Activated naive CD8-positive, alpha-beta T cell treated with anti-CD3 and anti-CD28 coated beads, Interleukin-2, amount 50 U/mL, for 24 hours (primary cell): ENCODE data around the gene CCDC92B.
A peak's percentile ranks its signal among the peaks of the same experiment; 100 is the strongest.

Experiments used
- ATAC-seq: fragments of 150-1000 bp; cut with Tn5 transposase; one replicate; pipeline ENCODE4 v1.10.0; 2021
- DNase-seq: peaks from one replicate; pipeline ENCODE4 v3.0.0; 2021
- H3K27ac Mint-ChIP-seq: one replicate; pipeline ENCODE4 v1.8.0; 2021; ENCODE audit warnings: mild to moderate bottlenecking, mixed read lengths
- H3K27me3 Mint-ChIP-seq: one replicate; pipeline ENCODE4 v1.8.0; 2021; ENCODE audit warnings: mixed read lengths
- H3K36me3 Mint-ChIP-seq: one replicate; pipeline ENCODE4 v1.8.0; 2021; ENCODE audit warnings: low read depth, mixed read lengths
- H3K4me1 Mint-ChIP-seq: one replicate; pipeline ENCODE4 v1.8.0; 2021; ENCODE audit warnings: mixed read lengths
- H3K4me3 Mint-ChIP-seq: one replicate; pipeline ENCODE4 v1.8.0; 2021; ENCODE audit warnings: mild to moderate bottlenecking, moderate library complexity, mixed read lengths
- H3K9me3 Mint-ChIP-seq: one replicate; pipeline ENCODE4 v1.8.0; 2021; ENCODE audit warnings: mixed read lengths

Gene CCDC92B

DNA sequence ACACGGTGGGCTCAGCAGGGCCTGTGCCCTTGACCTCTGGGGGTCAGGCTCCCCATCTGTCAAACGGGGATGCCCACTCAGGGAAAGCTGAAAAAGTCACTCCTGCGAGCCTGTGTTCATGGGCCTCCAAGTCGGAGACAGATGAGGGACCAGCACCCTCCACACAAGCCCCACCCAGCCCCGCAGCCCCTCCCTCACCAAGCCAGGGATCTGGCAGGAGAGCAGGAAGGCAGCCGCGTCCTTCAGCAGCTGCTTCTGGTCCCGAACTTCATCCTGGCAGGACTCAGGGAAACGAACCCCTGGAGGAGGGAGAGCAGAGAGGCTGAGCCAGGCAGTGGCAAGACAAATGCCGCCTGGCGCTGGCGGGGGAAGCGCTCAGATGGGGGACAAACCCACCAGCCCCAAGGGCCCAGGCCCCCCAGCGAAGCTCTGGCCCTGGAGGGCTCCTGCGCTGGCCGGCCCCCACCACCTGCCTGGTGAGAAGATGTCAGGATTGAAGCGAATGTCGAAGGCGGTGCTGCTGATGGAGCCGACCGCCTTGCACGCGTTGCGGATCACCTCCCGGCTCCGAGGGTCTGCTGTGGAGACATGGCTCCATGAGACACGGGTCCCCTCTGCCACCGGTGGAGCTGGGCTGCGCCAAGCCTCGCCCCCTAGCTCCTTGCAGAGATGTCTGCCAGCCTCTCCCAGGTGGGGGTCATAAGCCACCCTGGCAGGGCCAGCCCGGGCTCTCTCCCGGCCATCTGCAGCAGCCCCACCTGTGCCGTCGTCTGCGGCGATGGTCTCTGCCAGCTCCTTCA, 53.3 kb downstream of the CCDC92B start:
- no peaks in the 10 kb centered on the region for H3K27me3 Mint-ChIP-seq
- H3K4me1 Mint-ChIP-seq, result no peaks in the 10 kb centered on the region
- H3K4me3 Mint-ChIP-seq, result no peak overlapping the region
- peaks cover 15% of the 10 kb centered on the region for H3K36me3 Mint-ChIP-seq
- H3K27ac Mint-ChIP-seq, result no peak overlapping the region
- peak; percentile 1 for DNase-seq
- ATAC-seq, result no peak
- H3K9me3 Mint-ChIP-seq, result no peaks in the 10 kb centered on the region

- Mint-ChIP-seq H3K9me3 (no peaks in the 10 kb centered on the region), H3K4me3 (no peak overlapping the region), H3K27ac (no peak overlapping the region), H3K4me1 (no peaks in the 10 kb centered on the region), H3K27me3 (no peaks in the 10 kb centered on the region), H3K36me3 (peaks cover 13% of the 10 kb centered on the region)
- ATAC-seq (no peak), DNase-seq (no peak)
Measured at GRCh38 chr17:2695243-2695960, 54.0 kb downstream of the CCDC92B start.

GRCh38 chr17:2694381-2695242, 54.8 kb downstream of the CCDC92B start:
- H3K36me3 Mint-ChIP-seq, result peaks cover 11% of the 10 kb centered on the region
- H3K4me1 Mint-ChIP-seq, result no peaks in the 10 kb centered on the region
- DNase-seq, result no peak
- no peak overlapping the region for H3K4me3 Mint-ChIP-seq
- no peak for ATAC-seq
- H3K9me3 Mint-ChIP-seq, result no peaks in the 10 kb centered on the region
- no peak overlapping the region for H3K27ac Mint-ChIP-seq
- H3K27me3 Mint-ChIP-seq, result no peaks in the 10 kb centered on the region

- H3K4me3 Mint-ChIP-seq, result no peak overlapping the region
- H3K27me3 Mint-ChIP-seq, result no peaks in the 10 kb centered on the region
- ATAC-seq (no peak), DNase-seq (no peak)
- H3K4me1 Mint-ChIP-seq, result peaks cover 3% of the 10 kb centered on the region
- no peaks in the 10 kb centered on the region for H3K9me3 Mint-ChIP-seq
- no peak overlapping the region for H3K27ac Mint-ChIP-seq
- H3K36me3 Mint-ChIP-seq, result peaks cover 9% of the 10 kb centered on the region
Measured at GRCh38 chr17:2693561-2694380, 55.7 kb downstream of the CCDC92B start.

- H3K9me3 Mint-ChIP-seq, result no peaks in the 10 kb centered on the region
- no peak overlapping the region for H3K27ac Mint-ChIP-seq
- DNase-seq, result no peak
- H3K27me3 Mint-ChIP-seq, result no peaks in the 10 kb centered on the region
- no peak for ATAC-seq
- H3K36me3 Mint-ChIP-seq, result peaks cover 8% of the 10 kb centered on the region
- peaks cover 3% of the 10 kb centered on the region for H3K4me1 Mint-ChIP-seq
- H3K4me3 Mint-ChIP-seq, result no peak overlapping the region
Measured at GRCh38 chr17:2692781-2693135, 56.7 kb downstream of the CCDC92B start.

GRCh38 chr17:2691965-2692780, 57.3 kb downstream of the CCDC92B start:
- DNase-seq (no peak), ATAC-seq (no peak)
- Mint-ChIP-seq H3K27me3 (no peaks in the 10 kb centered on the region), H3K4me3 (no peak overlapping the region), H3K9me3 (no peaks in the 10 kb centered on the region), H3K4me1 (peaks cover 6% of the 10 kb centered on the region), H3K27ac (no peak overlapping the region), H3K36me3 (peaks cover 10% of the 10 kb centered on the region)

GRCh38 chr17:2691069-2691871, 58.2 kb downstream of the CCDC92B start:
- no peak overlapping the region for H3K27ac Mint-ChIP-seq
- DNase-seq, result no peak
- H3K4me1 Mint-ChIP-seq, result peaks cover 6% of the 10 kb centered on the region
- no peak for ATAC-seq
- no peaks in the 10 kb centered on the region for H3K9me3 Mint-ChIP-seq
- no peak overlapping the region for H3K4me3 Mint-ChIP-seq
- H3K27me3 Mint-ChIP-seq, result no peaks in the 10 kb centered on the region
- peaks cover 6% of the 10 kb centered on the region for H3K36me3 Mint-ChIP-seq

- Mint-ChIP-seq H3K36me3 (peaks cover 6% of the 10 kb centered on the region), H3K27ac (no peak overlapping the region), H3K9me3 (no peaks in the 10 kb centered on the region), H3K27me3 (no peaks in the 10 kb centered on the region), H3K4me1 (peaks cover 6% of the 10 kb centered on the region), H3K4me3 (no peak overlapping the region)
- DNase-seq (no peak), ATAC-seq (no peak)
Measured at GRCh38 chr17:2690165-2691068, 59.0 kb downstream of the CCDC92B start.

DNA sequence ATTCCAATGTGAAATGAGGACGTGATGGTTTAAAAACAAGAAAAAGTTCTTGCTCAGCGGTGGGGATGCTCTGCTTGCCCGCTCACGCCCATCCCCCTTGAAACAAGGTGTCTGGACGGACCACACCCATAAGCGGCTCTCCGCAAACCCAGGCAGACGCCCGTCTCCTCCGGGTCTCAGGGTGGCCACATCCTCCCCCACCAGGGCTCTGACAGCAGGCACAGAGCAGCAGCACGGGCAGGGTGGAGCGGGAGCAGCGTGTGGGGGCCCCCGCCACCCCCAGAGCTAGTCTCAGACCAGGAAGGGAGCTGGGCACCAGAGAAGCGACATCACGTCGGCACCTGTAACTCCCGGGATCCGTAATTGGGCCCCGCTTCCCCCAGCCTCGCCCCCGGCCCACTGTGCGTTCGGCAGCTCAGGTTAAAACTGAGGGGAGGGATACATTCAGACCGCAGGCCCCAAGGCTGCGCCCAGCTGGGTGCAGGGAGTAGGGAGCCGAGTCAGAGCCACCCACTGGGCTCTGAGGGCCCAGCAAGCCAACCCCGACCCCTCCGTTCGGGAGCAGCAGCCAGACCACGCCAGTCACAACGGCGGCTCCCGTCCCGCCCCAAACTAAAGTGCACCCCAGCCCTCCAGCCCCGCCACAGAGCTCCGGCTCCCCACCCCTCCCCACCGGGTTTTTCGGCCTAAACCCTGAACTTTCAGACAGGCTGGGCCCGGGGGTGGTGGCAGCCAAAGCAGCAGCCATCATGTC, 59.9 kb downstream of the CCDC92B start:
- no peaks in the 10 kb centered on the region for H3K9me3 Mint-ChIP-seq
- DNase-seq (no peak), ATAC-seq (no peak)
- no peaks in the 10 kb centered on the region for H3K27me3 Mint-ChIP-seq
- H3K36me3 Mint-ChIP-seq, result peaks cover 6% of the 10 kb centered on the region
- peaks cover 6% of the 10 kb centered on the region for H3K4me1 Mint-ChIP-seq
- peak overlapping the region; percentile 31 for H3K27ac Mint-ChIP-seq
- no peak overlapping the region for H3K4me3 Mint-ChIP-seq

DNA sequence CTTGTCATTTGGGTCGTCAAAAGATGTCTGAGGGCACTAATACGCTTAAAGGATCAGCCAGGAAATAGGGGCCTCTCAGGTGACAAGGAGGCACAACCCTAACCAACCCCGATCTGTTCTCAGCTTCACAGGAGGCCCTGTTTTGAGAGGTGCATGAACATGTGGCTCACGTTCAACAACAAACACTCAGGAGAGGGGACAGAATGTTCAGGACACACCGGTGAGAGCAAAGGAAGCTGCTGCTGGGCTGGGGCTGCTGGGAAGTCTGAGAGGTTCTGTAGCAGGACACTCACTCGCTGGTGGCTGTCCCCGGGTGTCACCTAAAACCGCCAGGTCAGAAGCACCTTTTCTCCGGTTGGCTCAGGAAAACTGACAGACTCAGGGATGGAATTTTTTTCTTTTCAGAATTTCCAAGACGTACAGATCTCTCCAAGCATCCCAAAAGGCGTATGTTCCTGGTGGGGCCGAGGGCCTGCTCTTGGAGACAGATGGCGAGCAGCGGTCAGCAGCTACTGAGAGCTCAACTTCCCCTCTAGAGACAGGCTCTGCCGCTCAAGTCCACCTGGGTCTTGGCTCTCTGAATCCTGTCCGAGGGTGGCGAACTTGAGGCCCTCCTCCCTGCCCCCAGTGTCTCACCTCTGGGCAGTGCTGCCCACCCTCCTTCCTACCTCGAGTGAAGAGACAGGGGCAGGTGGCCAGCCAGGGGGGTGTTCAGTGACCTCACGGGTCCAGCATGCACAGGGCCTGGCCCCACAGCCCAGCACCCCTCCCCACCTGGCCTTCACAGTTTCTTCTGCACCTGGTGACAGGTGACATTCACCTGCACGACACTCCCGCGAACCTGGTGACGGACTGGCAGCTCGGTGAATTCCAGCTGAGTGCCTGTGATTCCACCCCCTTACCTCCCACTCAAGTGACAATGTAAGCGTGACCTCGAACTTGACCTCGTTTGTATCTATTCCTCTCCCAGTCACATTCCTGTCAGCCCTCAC, 60.8 kb downstream of the CCDC92B start:
- no peak overlapping the region for H3K4me3 Mint-ChIP-seq
- H3K27me3 Mint-ChIP-seq, result no peaks in the 10 kb centered on the region
- no peak for DNase-seq

GRCh38 chr17:2687074-2687418, 62.4 kb downstream of the CCDC92B start:
- ATAC-seq (no peak), DNase-seq (no peak)
- H3K4me3 Mint-ChIP-seq, result no peak overlapping the region
- H3K9me3 Mint-ChIP-seq, result no peaks in the 10 kb centered on the region
- peaks cover 14% of the 10 kb centered on the region for H3K36me3 Mint-ChIP-seq
- H3K27ac Mint-ChIP-seq, result peak overlapping the region; percentile 35
- H3K4me1 Mint-ChIP-seq, result peaks cover 6% of the 10 kb centered on the region
- H3K27me3 Mint-ChIP-seq, result no peaks in the 10 kb centered on the region

More for the DNA sequence above, 60.8 kb downstream of the CCDC92B start:
- no peaks in the 10 kb centered on the region for H3K9me3 Mint-ChIP-seq
- ATAC-seq, result no peak
- H3K27ac Mint-ChIP-seq, result peak overlapping the region; percentile 31
- H3K36me3 Mint-ChIP-seq, result peaks cover 10% of the 10 kb centered on the region
- H3K4me1 Mint-ChIP-seq, result peaks cover 6% of the 10 kb centered on the region
